H9 (cell line): ENCODE measurements around the gene HHAT. TPM values are rescaled to one million over a fixed set of nuclear protein-coding genes. Genes with fewer than 3 reads are reported as not detected.

Experiments used
- DNase-seq: peaks from one replicate; pipeline ENCODE4 v3.0.0-alpha.2; 2017
- H2AFZ ChIP-seq: one replicate; pipeline ENCODE4 v1.6.1; 2013; ENCODE audit warnings: mild to moderate bottlenecking, low read length, control low read depth, moderate library complexity
- H2AK5ac ChIP-seq: 2 replicates; pipeline ENCODE4 v1.6.1; 2013; ENCODE audit warnings: low read length, control low read depth, mixed read lengths; ENCODE audit not compliant: insufficient read length
- H2BK120ac ChIP-seq: one replicate; pipeline ENCODE4 v1.6.1; 2013; ENCODE audit warnings: low read depth, mild to moderate bottlenecking, low read length, control low read depth, inconsistent platforms; ENCODE audit not compliant: poor library complexity, severe bottlenecking
- H2BK12ac ChIP-seq: 2 replicates; pipeline ENCODE4 v1.6.1; 2013; ENCODE audit warnings: low read length, control low read depth, mixed read lengths, low read depth; ENCODE audit not compliant: insufficient read length
- H2BK15ac ChIP-seq: 2 replicates; pipeline ENCODE4 v1.6.1; 2013; ENCODE audit warnings: low read depth, low read length, control low read depth
- H2BK20ac ChIP-seq: one replicate; pipeline ENCODE4 v1.6.1; 2013; ENCODE audit warnings: low read depth, mild to moderate bottlenecking, low read length, control low read depth, inconsistent platforms; ENCODE audit not compliant: poor library complexity, severe bottlenecking
- H2BK5ac ChIP-seq: 2 replicates; pipeline ENCODE4 v1.6.1; 2013; ENCODE audit warnings: low read length, control low read depth, mixed read lengths; ENCODE audit not compliant: insufficient read length
- H3K14ac ChIP-seq: 2 replicates; pipeline ENCODE4 v1.6.1; 2013; ENCODE audit warnings: low read length, control low read depth; ENCODE audit not compliant: insufficient read depth
- H3K18ac ChIP-seq: 2 replicates; pipeline ENCODE4 v1.6.1; 2013; ENCODE audit warnings: low read depth, mild to moderate bottlenecking, mixed read lengths, low read length, control low read depth; ENCODE audit not compliant: insufficient read length
- H3K23ac ChIP-seq: 2 replicates; pipeline ENCODE4 v1.6.1; 2013; ENCODE audit warnings: low read length, control low read depth, mixed read lengths, low read depth; ENCODE audit not compliant: insufficient read length
- H3K23me2 ChIP-seq: 2 replicates; pipeline ENCODE4 v1.6.1; 2013; ENCODE audit warnings: low read depth, mild to moderate bottlenecking, mixed read lengths, low read length, control low read depth; ENCODE audit not compliant: insufficient read length, poor library complexity, severe bottlenecking
- H3K27ac ChIP-seq: 2 replicates; pipeline ENCODE4 v1.5.1; 2013; ENCODE audit warnings: low read length, control low read depth, mixed read lengths, low read depth; ENCODE audit not compliant: insufficient read length
- H3K27me3 ChIP-seq: 2 replicates; pipeline ENCODE4 v1.6.1; 2013; ENCODE audit warnings: low read length, control low read depth, inconsistent platforms; ENCODE audit not compliant: insufficient read depth
- H3K4ac ChIP-seq: 2 replicates; pipeline ENCODE4 v1.6.1; 2013; ENCODE audit warnings: low read depth, mild to moderate bottlenecking, control low read depth, inconsistent platforms, low read length, moderate library complexity
- H3K4me1 ChIP-seq: 2 replicates; pipeline ENCODE4 v1.6.1; 2013; ENCODE audit warnings: low read length, control low read depth, inconsistent platforms; ENCODE audit not compliant: insufficient read depth
- H3K4me2 ChIP-seq: 2 replicates; pipeline ENCODE4 v1.6.1; 2013; ENCODE audit warnings: low read length, control low read depth, mixed read lengths; ENCODE audit not compliant: insufficient read length, insufficient read depth
- H3K56ac ChIP-seq: 2 replicates; pipeline ENCODE4 v1.6.1; 2013; ENCODE audit warnings: low read depth, mild to moderate bottlenecking, mixed read lengths, low read length, control low read depth; ENCODE audit not compliant: insufficient read length
- H3K79me1 ChIP-seq: 2 replicates; pipeline ENCODE4 v1.6.1; 2013; ENCODE audit warnings: low read depth, mild to moderate bottlenecking, moderate library complexity, low read length, control low read depth, inconsistent platforms; ENCODE audit not compliant: insufficient read depth, poor library complexity, severe bottlenecking
- H3K79me2 ChIP-seq: 2 replicates; pipeline ENCODE4 v1.6.1; 2013; ENCODE audit warnings: low read length, control low read depth, inconsistent platforms; ENCODE audit not compliant: insufficient read depth
- H3K9ac ChIP-seq: 2 replicates; pipeline ENCODE4 v1.6.1; 2013; ENCODE audit warnings: low read length, control low read depth, mixed read lengths; ENCODE audit not compliant: insufficient read length; ENCODE audit errors: extremely low read depth
- H3K9me3 ChIP-seq: one replicate; pipeline ENCODE4 v1.6.1; 2013; ENCODE audit warnings: low read depth, low read length, inconsistent platforms; ENCODE audit not compliant: control insufficient read depth
- H3T11ph ChIP-seq: one replicate; pipeline ENCODE4 v1.6.1; 2013; ENCODE audit warnings: mild to moderate bottlenecking, low read length, control low read depth, inconsistent platforms
- H4K20me1 ChIP-seq: one replicate; pipeline ENCODE4 v1.6.1; 2013; ENCODE audit not compliant: control insufficient read depth, insufficient read length, insufficient read depth
- H4K5ac ChIP-seq: 2 replicates; pipeline ENCODE4 v1.6.1; 2013; ENCODE audit warnings: low read depth, mild to moderate bottlenecking, mixed read lengths, low read length, control low read depth; ENCODE audit not compliant: insufficient read length
- H4K8ac ChIP-seq: replicated peaks from 2 replicates; pipeline ENCODE4 v1.6.1; 2013; ENCODE audit warnings: low read length, control low read depth, mixed read lengths, low read depth; ENCODE audit not compliant: insufficient read length
- H4K91ac ChIP-seq: 2 replicates; pipeline ENCODE4 v1.6.1; 2013; ENCODE audit warnings: low read depth, mild to moderate bottlenecking, moderate library complexity, mixed read lengths, low read length, control low read depth; ENCODE audit not compliant: insufficient read length
- H3K27ac Mint-ChIP-seq, 3 experiments: 2 replicates in 2 of 3; 3 replicates in 1 of 3; pipeline ENCODE4 v1.8.0; 2020 to 2021; ENCODE audit warnings: mixed read lengths in 3 of 3, mild to moderate bottlenecking in 1 of 3, moderate library complexity in 1 of 3
- H3K27me3 Mint-ChIP-seq: 2 replicates; pipeline ENCODE4 v1.8.0; 2021; ENCODE audit warnings: low read depth, mild to moderate bottlenecking, moderate library complexity, mixed read lengths
- H3K36me3 Mint-ChIP-seq, 3 experiments: 2 replicates in 2 of 3; 3 replicates in 1 of 3; pipeline ENCODE4 v1.8.0; 2020 to 2021; ENCODE audit warnings: low read depth in 3 of 3, mixed read lengths in 3 of 3; ENCODE audit not compliant: insufficient read depth in 1 of 3
- H3K4me1 Mint-ChIP-seq, 2 experiments: 2 replicates each; pipeline ENCODE4 v1.8.0; 2020; ENCODE audit warnings: mixed read lengths in 2 of 2
- H3K4me3 Mint-ChIP-seq, 2 experiments: 2 replicates in 1 of 2; 3 replicates in 1 of 2; pipeline ENCODE4 v1.8.0; 2020 to 2021; ENCODE audit warnings: mild to moderate bottlenecking in 2 of 2, mixed read lengths in 2 of 2, moderate library complexity in 1 of 2
- H3K9me3 Mint-ChIP-seq, 2 experiments: 2 replicates in 1 of 2; 3 replicates in 1 of 2; pipeline ENCODE4 v1.8.0; 2020; ENCODE audit warnings: mild to moderate bottlenecking in 2 of 2, mixed read lengths in 2 of 2, moderate library complexity in 1 of 2
- CTCF ChIP-seq: fragments of 200-600 bp; sonication (generic); conservative IDR thresholded peaks from 3 replicates; pipeline ENCODE4 v1.8.0; 2021; ENCODE audit warnings: antibody characterized with exemption, mild to moderate bottlenecking
- WGBS: extraction: QIAGEN DNeasy Blood & Tissue Kit; methylation state at CpG from one replicate; pipeline ENCODE4 v1.1.7; 2013; ENCODE audit warnings: missing lambda C conversion rate, low lambda C conversion rate, mixed read lengths; ENCODE audit not compliant: insufficient read length; ENCODE audit errors: extremely low coverage; 5-methylcytosine and 5-hydroxymethylcytosine counted together
- total RNA-seq: library from RNA; stranded (reverse); gene quantifications from 2 replicates; pipeline ENCODE4 v1.2.1, GENCODE V29; 2021

HHAT gene
- total RNA-seq, 1 experiment from 2014 or later, result 0.48 TPM

- Histone ChIP-seq H2BK5ac (no peak overlapping the region), H3K23me2 (no peaks in the 10 kb centered on the region), H3K4me1 (no peaks in the 10 kb centered on the region; the same call in 1 of the 2 replicates), H3K27me3 (no peaks in the 10 kb centered on the region), H4K5ac (no peak overlapping the region), H4K20me1 (no peaks in the 10 kb centered on the region), H3T11ph (no peak overlapping the region), H3K14ac (no peak overlapping the region), H3K79me2 (no peaks in the 10 kb centered on the region), H3K79me1 (no peaks in the 10 kb centered on the region), H3K9me3 (no peaks in the 10 kb centered on the region), H2AK5ac (no peak overlapping the region), H3K18ac (no peak overlapping the region), H3K4ac (no peak overlapping the region), H3K9ac (no peak overlapping the region), H2BK120ac (no peak overlapping the region), H2BK15ac (no peak overlapping the region), H4K8ac (no peak overlapping the region), H2BK20ac (no peak overlapping the region), H3K27ac (no peak overlapping the region), H3K56ac (no peak overlapping the region), H2AFZ (no peak overlapping the region), H3K4me2 (no peak overlapping the region), H3K23ac (no peak overlapping the region), H4K91ac (no peak overlapping the region), H2BK12ac (no peak overlapping the region)
- no peak for TF ChIP-seq CTCF
- peaks cover 13 to 16% of the 10 kb centered on the region in 2 experiments for H3K4me1 Mint-ChIP-seq
- no peaks in the 10 kb centered on the region for H3K36me3 Mint-ChIP-seq
- no peaks in the 10 kb centered on the region; the same call in 1 of the 2 replicates for H3K27me3 Mint-ChIP-seq
- no peak overlapping the region for H3K4me3 Mint-ChIP-seq
- no peaks in the 10 kb centered on the region for H3K9me3 Mint-ChIP-seq
- WGBS, result no CpG with 5 or more reads among the region's 6 CpGs
- DNase-seq, result no peak
- H3K27ac Mint-ChIP-seq, result no peak overlapping the region
These were observed 153.8 kb downstream of the HHAT start for GRCh38 chr1:210482491-210482890.
